DOHH2 (cell line): ENCODE measurements around the gene ARIH2.

ENCODE experiments used
- CTCF ChIP-seq: fragments of 200-600 bp; sonication (generic); IDR thresholded peaks from one replicate; pipeline ENCODE4 v1.5.1; 2014; ENCODE audit warnings: antibody characterized with exemption, mild to moderate bottlenecking, low read depth, low read length; ENCODE audit not compliant: poor library complexity, severe bottlenecking
- EZH2phosphoT487 ChIP-seq: fragments of 200-600 bp; sonication (generic); IDR thresholded peaks from 2 replicates; pipeline ENCODE4 v1.6.1; 2017; ENCODE audit warnings: borderline replicate concordance, mild to moderate bottlenecking, antibody characterized with exemption, low read length, moderate library complexity, mixed read lengths

- TF ChIP-seq CTCF (no peak), EZH2phosphoT487 (no peak)
Observed at GRCh38 chr3:48915296-48915695, 3.3 kb upstream of the ARIH2 start.
